Stimulated activated CD8-positive, alpha-beta memory T cell treated with anti-CD3 and anti-CD28 coated beads, Interleukin-12 subunit alpha, Interleukin-12 subunit beta, amount 100 ng/mL, for 4 hours (primary cell): Measurements from ENCODE around the gene SLC22A15.
"Not testable (repeated sequence)": the region's sequence is repeated elsewhere in the genome, so short reads cannot be mapped to it uniquely, and the experiment has no call there.

Experiments
- DNase-seq: peaks from one replicate; pipeline ENCODE4 v3.0.0-alpha.2; 2020; ENCODE audit warnings: low read depth

SLC22A15 gene

GRCh38 chr1:115976062-115976920 lies at the start of gene SLC22A15:
TSS of gene SLC22A15 (plus strand) at chr1:115976513. CDS start at chr1:115976628, 115 bp downstream.
- peak; percentile 23 for DNase-seq

DNA sequence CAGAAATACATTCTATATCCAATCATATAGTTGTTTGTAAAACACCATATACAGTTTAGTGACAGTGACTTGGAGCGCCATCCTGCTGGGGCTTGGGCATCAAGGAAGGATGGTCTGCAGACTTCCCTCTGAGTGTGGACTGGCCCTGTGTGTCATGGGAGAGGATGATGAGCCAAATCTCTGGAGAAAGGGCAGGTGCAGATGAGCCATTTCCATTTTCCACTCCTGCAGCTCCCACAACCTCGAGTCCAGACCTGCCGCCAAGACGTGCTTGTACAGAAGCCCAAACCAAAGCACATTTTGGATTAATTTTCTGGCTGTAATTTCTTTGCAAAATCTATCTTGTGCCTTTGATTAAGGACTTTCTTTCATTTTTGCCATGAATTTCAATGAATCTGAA lies 48.3 kb upstream of the SLC22A15 start:
- DNase-seq = no peak

DNA sequence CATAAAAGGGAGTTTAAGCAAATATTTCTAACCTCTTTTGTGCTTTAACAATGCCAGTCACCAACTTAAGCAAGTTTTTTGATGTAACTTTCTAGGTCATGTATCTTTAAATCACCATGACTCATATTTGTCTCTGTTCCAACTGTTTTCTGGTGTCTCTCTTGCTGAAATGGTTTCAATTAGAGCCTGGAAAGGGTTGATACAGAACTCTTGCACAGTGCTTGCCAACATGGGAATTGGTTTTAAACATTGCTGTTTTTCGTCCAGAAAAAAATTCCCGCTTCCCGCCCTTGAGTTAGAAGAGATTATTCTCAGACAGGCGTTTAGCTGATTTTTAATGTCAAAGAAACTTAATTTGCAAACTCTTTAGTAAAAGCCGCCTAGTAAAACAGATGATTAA lies 46.4 kb upstream of the SLC22A15 start:
- DNase-seq = no peak

GRCh38 chr1:115933625-115934024 lies 42.7 kb upstream of the SLC22A15 start:
- DNase-seq = no peak

- no peak for DNase-seq
Measured at GRCh38 chr1:115939455-115939854, 36.9 kb upstream of the SLC22A15 start.

DNA sequence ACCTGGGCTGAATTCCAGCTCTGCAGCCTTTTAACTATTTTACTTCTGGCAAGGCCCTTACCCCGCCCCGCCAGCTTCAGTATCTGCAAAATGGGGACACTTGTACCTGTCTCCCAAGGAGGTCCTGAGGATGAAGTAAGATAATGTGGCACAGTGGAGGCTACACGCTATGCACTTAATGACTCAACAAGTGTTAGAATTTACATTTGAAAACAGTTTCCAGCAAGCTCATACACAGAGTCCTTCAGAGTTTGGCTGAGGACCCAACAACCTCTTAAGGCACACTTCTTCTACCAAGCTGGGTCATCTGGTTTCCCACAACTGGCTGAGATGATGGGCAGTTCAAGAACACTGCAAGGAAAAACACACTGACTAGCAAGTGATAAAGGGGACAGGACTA lies 30.2 kb upstream of the SLC22A15 start:
- no peak for DNase-seq

- no peak for DNase-seq
Measured at GRCh38 chr1:115949156-115949555, 27.2 kb upstream of the SLC22A15 start.

- DNase-seq = no peak
Measured at GRCh38 chr1:115951560-115951959, 24.8 kb upstream of the SLC22A15 start.

DNA sequence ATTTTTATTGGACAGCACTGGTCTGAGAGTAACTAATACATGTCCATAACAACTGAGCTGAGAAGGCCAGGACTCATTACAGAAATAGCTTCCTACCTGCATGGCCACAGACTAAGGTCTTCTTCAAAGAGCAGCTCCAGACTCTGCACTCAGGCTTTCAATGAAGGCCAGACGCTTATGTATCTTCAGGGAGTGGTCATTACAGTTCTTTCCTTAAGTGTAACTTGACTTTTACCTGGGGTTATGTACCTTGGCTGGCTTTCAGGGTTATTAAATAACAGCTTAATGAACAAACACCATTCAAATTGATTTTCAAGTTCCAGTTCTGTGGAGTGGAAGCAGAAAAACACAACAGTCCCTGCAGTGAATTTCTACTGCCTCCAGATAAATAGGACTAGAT lies 23.8 kb upstream of the SLC22A15 start:
- no peak for DNase-seq

GRCh38 chr1:115953180-115953579 lies 23.1 kb upstream of the SLC22A15 start:
- no peak for DNase-seq

DNA sequence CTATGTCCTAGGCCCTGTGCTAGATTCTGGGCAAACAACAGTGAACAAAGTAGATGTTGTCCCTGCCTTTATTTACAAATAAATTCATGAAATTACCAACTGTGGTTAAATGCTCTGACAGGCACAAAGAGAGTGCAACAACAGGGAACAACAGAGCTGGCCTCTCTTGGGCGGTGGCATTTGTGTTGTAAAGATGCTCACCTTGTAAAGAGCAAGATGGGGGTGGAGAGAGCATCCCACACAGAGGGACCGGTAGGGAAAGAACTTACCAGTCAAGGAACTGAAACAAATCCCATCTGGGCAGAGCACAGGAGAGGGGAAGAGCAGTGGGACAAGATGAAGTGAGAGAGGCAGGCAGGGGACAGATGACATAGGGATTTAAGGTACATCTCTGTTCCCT lies 21.6 kb upstream of the SLC22A15 start:
- DNase-seq = no peak

DNA sequence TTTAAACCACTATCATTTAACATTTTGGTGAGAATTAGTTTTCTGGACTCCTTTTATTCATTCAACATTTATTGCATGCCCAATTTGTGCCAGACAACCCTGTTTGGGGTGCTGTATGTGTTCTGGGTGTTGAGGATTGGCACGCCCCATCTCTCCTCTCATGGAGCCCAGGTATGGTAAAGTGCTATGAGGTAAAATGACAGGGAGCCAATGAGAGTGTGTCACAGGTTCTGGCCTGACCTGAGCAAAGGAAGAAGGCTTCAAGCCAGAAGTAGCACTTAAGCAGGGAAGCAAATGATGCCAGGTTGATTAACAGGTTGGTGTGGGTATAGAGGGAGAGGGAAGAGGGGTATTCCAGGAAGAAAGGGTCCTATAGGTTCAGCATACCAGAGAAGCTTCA lies 21.1 kb upstream of the SLC22A15 start:
- DNase-seq = no peak

- DNase-seq = no peak
Measured at GRCh38 chr1:115958866-115959265, 17.4 kb upstream of the SLC22A15 start.

GRCh38 chr1:115969509-115969908 lies 6.8 kb upstream of the SLC22A15 start:
- DNase-seq = no peak

GRCh38 chr1:115971778-115972177 lies 4.5 kb upstream of the SLC22A15 start:
- not testable (repeated sequence) for DNase-seq

GRCh38 chr1:115973154-115973553 lies 3.2 kb upstream of the SLC22A15 start:
- no peak for DNase-seq

GRCh38 chr1:115975569-115976061 lies 698 bp upstream of the SLC22A15 start:
- DNase-seq = no peak

DNA sequence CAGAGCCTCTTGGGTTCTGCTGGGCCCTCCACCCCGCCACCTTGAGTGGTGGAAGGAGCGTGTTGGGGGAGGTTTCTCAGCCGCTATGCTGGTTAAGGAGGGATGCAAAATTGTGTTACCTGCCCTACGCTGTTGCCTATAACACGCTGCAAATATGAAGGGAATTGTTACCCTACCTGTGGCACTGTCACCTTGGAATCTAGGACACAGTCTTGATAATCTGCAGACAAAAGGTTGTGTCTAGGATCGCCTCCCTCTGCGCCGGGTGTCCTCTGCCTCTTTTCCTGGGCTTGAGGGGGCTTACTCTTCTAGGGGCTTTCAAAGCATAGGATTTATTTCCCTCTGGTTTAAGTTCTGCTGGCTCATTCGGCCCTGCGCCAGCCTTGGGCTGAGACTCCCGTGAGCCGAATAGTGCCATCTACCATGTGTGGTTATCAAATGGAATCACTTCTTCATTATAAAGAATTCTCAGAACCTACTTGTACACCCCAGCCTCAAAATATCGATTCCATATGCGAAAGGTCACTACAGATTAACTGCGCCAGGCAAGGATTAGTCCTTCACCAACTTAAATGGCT lies 697 bp downstream of the SLC22A15 start:
- DNase-seq = no peak

- no peak for DNase-seq
Measured at GRCh38 chr1:115977499-115978258, 1.4 kb downstream of the SLC22A15 start.

DNA sequence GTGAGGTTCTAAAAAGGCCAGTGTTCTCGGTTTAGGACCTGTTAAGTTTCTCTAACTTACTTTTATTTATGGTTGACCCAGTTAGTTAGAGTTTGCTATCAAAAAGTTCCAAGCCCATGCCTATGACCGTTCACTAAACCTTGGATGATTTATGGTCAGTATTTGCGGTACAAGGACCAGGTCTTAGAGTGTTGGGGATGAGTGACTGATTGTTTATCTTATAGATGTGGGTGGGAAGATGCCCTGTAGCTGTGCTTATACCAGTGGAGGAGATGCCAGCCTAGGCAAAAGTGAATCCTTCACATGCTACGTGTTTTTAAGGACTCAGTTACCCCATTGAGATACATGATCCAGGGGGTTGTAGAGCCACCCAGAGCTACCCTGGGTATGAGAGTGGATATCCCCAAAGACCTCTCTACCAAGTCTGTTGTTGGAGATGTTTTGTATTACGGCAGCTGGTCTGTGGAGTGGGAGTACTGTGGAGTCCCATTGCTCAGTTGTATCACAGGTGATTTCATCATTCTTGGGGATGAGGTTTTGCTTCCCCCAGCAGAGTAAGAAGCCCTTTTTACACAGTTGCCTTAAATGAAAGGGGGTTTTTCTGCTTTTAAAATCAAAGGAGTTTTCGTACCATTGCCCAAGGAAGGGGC lies 2.1 kb downstream of the SLC22A15 start:
- DNase-seq = no peak

- DNase-seq = no peak
Measured at GRCh38 chr1:115980156-115980555, 3.8 kb downstream of the SLC22A15 start.
